Type B pancreatic cell (in vitro differentiated cells): ENCODE measurements around the gene HSBP1. TPM values are rescaled to one million over a fixed set of nuclear protein-coding genes. Genes with fewer than 3 reads are reported as not detected.

Experiments
- DNase-seq: peaks from one replicate; pipeline ENCODE4 v3.0.0; 2021; ENCODE audit warnings: mixed read lengths; ENCODE audit not compliant: unreplicated experiment; ENCODE audit errors: extremely low spot score
- H3K27ac Mint-ChIP-seq: 2 replicates; pipeline ENCODE4 v1.8.0; 2021; ENCODE audit warnings: mild to moderate bottlenecking, mixed read lengths
- H3K27me3 Mint-ChIP-seq: 2 replicates; pipeline ENCODE4 v1.8.0; 2021; ENCODE audit warnings: mixed read lengths
- H3K36me3 Mint-ChIP-seq: 2 replicates; pipeline ENCODE4 v1.8.0; 2021; ENCODE audit warnings: mixed read lengths
- H3K4me1 Mint-ChIP-seq: one replicate; pipeline ENCODE4 v1.8.0; 2021; ENCODE audit warnings: mixed read lengths; ENCODE audit not compliant: unreplicated experiment
- H3K4me3 Mint-ChIP-seq: 2 replicates; pipeline ENCODE4 v1.8.0; 2021; ENCODE audit warnings: mild to moderate bottlenecking, mixed read lengths
- H3K9me3 Mint-ChIP-seq: 2 replicates; pipeline ENCODE4 v1.8.0; 2021; ENCODE audit warnings: mixed read lengths
- CTCF ChIP-seq: fragments of 200-600 bp; sonication (generic); conservative IDR thresholded peaks from 2 replicates; pipeline ENCODE4 v1.5.0; 2021; ENCODE audit warnings: antibody characterized with exemption, mild to moderate bottlenecking
- total RNA-seq: library from RNA; stranded (reverse); gene quantifications from 2 replicates; pipeline ENCODE4 v1.2.1, GENCODE V29; 2021; ENCODE audit warnings: low replicate concordance

HSBP1 gene
- total RNA-seq, 1 donor from 2014 or later, result 226 TPM

DNA sequence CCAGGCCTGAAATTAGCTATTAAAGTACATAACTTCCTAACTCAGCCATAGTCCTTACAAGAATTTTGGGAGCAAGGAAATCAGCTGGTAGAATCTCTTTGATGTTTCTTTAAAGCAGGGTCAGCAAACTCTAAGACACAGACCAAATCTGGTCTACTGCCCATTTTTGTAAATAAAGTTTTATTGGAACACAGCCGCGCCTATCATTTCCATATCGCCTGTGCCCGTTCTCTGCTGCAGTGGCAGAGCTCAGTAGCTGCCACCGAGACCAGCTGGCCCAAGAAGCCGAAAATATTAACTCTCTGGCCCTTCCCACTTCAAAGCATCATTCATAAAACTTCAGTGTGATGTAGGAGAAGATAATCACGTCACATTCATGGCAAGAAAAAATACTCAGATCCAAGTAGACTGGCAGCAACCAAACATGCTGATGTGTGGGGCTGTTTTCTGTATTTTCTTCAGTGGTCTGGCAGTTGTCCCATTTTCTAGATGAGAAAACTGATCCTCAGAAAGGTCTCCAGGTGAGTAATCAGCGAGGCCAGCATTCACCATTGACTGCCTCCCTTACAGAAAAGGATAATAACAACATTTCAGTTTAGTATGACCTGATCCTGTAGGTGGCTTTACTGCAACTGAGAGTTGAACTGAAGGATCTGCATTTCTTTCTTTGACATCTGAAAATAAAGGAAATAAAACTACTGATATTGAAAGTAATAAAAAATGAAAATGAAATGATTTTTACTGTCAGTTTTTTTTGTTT, 18.0 kb upstream of the HSBP1 start:
- Mint-ChIP-seq H3K4me1 (peaks cover 3% of the 10 kb centered on the region), H3K4me3 (no peak overlapping the region), H3K27me3 (no peaks in the 10 kb centered on the region), H3K27ac (no peak overlapping the region), H3K9me3 (no peaks in the 10 kb centered on the region), H3K36me3 (no peaks in the 10 kb centered on the region)
- no peak for TF ChIP-seq CTCF
- no peak for DNase-seq

DNA sequence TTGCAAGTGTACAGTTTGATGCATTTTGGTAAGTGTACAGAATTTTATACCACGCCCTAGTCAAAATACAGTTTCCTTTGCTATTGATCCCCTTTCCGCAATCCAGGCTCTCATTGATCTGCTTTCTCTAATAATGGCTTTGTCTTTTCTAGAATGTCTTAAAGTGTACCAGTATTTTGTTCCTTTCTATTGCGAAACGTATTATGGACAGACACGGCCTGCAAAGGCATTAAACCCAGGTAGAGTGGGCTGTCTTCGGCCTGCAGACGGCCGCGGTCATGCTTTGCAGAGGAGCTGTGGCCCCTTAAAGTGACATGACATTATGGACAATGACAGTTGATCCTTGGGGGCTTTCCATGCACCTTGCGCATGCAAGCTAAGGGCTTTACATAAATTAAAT, 15.9 kb upstream of the HSBP1 start:
- Mint-ChIP-seq H3K27me3 (no peaks in the 10 kb centered on the region), H3K9me3 (no peaks in the 10 kb centered on the region), H3K4me1 (peaks cover 8% of the 10 kb centered on the region), H3K27ac (no peak overlapping the region), H3K4me3 (no peak overlapping the region), H3K36me3 (no peaks in the 10 kb centered on the region)
- no peak for DNase-seq
- no peak for TF ChIP-seq CTCF

GRCh38 chr16:83792391-83792790, 15.4 kb upstream of the HSBP1 start:
- H3K9me3 Mint-ChIP-seq, result no peaks in the 10 kb centered on the region
- peaks cover 8% of the 10 kb centered on the region for H3K4me1 Mint-ChIP-seq
- no peak overlapping the region for H3K4me3 Mint-ChIP-seq
- H3K27ac Mint-ChIP-seq, result no peak overlapping the region
- TF ChIP-seq CTCF, result no peak
- H3K27me3 Mint-ChIP-seq, result no peaks in the 10 kb centered on the region
- H3K36me3 Mint-ChIP-seq, result no peaks in the 10 kb centered on the region
- no peak for DNase-seq

GRCh38 chr16:83793179-83793578, 14.6 kb upstream of the HSBP1 start:
- no peaks in the 10 kb centered on the region for H3K27me3 Mint-ChIP-seq
- no peak for TF ChIP-seq CTCF
- no peak for DNase-seq
- no peak overlapping the region for H3K4me3 Mint-ChIP-seq
- H3K27ac Mint-ChIP-seq, result no peak overlapping the region
- H3K9me3 Mint-ChIP-seq, result no peaks in the 10 kb centered on the region
- no peaks in the 10 kb centered on the region for H3K36me3 Mint-ChIP-seq
- H3K4me1 Mint-ChIP-seq, result peaks cover 8% of the 10 kb centered on the region

DNA sequence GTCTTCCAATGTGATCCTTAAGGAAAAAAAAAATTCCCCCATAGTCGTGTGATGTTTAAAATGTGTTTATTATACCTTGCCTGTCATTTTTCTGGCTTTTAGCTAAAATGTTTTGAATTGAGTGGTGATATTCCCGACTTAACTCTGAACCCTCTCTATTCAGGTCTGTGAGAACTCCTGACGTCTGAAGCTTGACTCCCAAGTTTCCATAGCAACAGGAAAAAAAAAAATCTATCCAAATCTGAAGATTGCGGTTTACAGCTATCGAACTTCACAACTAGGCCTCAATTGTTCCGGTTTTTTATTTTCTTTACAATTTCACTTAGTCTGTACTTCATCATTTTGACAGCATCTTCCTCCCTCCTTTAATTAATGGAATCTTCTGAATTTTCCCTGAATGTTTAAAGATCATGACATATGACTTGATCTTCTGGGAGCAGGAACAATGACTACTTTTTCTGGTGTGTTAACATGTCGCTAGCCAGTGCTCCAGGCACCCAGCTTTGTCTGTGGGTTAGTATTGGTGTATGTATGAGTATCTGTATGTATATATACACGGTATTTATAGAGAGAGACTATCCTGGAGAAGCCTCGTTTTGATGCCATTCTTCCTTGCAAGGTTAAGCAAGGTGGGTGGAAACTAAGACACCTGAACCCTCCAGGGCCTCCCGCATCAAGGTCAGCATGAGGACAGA, 12.8 kb upstream of the HSBP1 start:
- Mint-ChIP-seq H3K27ac (no peak overlapping the region), H3K36me3 (no peaks in the 10 kb centered on the region), H3K4me1 (peaks cover 8% of the 10 kb centered on the region), H3K27me3 (no peaks in the 10 kb centered on the region), H3K4me3 (no peak overlapping the region), H3K9me3 (no peaks in the 10 kb centered on the region)
- DNase-seq, result no peak
- no peak for TF ChIP-seq CTCF
